GM21619 (cell line): ENCODE measurements around the gene TTC23.
"Not testable (repeated sequence)": the region's sequence is repeated elsewhere in the genome, so short reads cannot be mapped to it uniquely, and the experiment has no call there.

Source experiments
- ATAC-seq: cut with Tn5 transposase; IDR thresholded peaks from one replicate; pipeline ENCODE4 v1.9.1; 2021; ENCODE audit not compliant: unreplicated experiment

The TTC23 gene

GRCh38 chr15:99122831-99123712 lies 126.3 kb downstream of the TTC23 start:
- ATAC-seq = no peak

- no peak for ATAC-seq
Measured at GRCh38 chr15:99121691-99122410, 127.5 kb downstream of the TTC23 start.

GRCh38 chr15:99121207-99121606 lies 128.2 kb downstream of the TTC23 start:
- no peak for ATAC-seq

- no peak for ATAC-seq
Measured at GRCh38 chr15:99120050-99120777, 129.2 kb downstream of the TTC23 start.

GRCh38 chr15:99118801-99119546 lies 130.4 kb downstream of the TTC23 start:
- no peak for ATAC-seq

GRCh38 chr15:99118258-99118632 lies 131.1 kb downstream of the TTC23 start:
- no peak for ATAC-seq

GRCh38 chr15:99117563-99118257 lies 131.7 kb downstream of the TTC23 start:
- no peak for ATAC-seq

GRCh38 chr15:99117111-99117510 lies 132.3 kb downstream of the TTC23 start:
- ATAC-seq = no peak

- no peak for ATAC-seq
Measured at GRCh38 chr15:99115300-99116215, 133.8 kb downstream of the TTC23 start.

- no peak for ATAC-seq
Measured at GRCh38 chr15:99114511-99115299, 134.7 kb downstream of the TTC23 start.

GRCh38 chr15:99113547-99114271 lies 135.7 kb downstream of the TTC23 start:
- no peak for ATAC-seq

GRCh38 chr15:99111641-99112040 lies 137.7 kb downstream of the TTC23 start:
- ATAC-seq = not testable (repeated sequence)

- ATAC-seq = no peak
Measured at GRCh38 chr15:99110581-99111320, 138.6 kb downstream of the TTC23 start.

- ATAC-seq = no peak
Measured at GRCh38 chr15:99110093-99110492, 139.3 kb downstream of the TTC23 start.

GRCh38 chr15:99109555-99110021 lies 139.8 kb downstream of the TTC23 start:
- ATAC-seq = no peak

- no peak for ATAC-seq
Measured at GRCh38 chr15:99108993-99109392, 140.4 kb downstream of the TTC23 start.
